Measurements from ENCODE around the gene CYP27A1.
A peak's percentile ranks its signal among the peaks of the same experiment; 100 is the strongest.
"Not testable (repeated sequence)": the region's sequence is repeated elsewhere in the genome, so short reads cannot be mapped to it uniquely, and the experiment has no call there.

CYP27A1 gene

DNA sequence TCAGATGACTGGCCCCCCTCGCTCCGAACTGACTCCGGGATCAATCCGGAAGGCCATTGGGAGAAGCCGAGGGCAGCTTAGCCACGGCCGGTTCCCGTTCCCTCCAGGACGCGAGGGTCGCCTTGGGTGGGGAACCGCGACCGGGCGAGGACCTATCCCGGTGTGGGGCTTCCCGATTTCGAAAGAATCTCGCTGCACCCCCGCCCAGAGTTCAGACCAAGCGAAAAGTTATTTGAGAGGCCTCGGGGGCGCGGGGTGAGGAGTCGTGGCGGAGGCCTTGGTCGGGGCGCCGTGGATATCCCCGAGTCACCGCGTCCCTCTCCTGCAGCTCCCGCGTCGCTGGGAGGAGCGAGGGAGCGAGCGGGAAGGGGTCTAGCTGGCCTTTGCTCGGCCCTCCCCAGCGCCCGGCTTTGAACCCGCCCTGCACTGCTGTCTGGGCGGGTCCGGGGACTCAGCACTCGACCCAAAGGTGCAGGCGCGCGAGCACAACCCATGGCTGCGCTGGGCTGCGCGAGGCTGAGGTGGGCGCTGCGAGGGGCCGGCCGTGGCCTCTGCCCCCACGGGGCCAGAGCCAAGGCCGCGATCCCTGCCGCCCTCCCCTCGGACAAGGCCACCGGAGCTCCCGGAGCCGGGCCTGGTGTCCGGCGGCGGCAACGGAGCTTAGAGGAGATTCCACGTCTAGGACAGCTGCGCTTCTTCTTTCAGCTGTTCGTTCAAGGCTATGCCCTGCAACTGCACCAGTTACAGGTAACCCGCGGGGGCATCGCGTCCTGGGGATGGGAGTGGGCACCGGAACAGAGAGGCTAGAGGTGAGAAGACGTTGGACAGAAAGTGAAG is at the start of gene CYP27A1:
Gene CYP27A1 (plus strand): TSS at position 457 of the 837 bp plus-strand sequence. CDS start 36 bp downstream, at position 493.
- peak; percentile 66 for DNase-seq

GRCh38 chr2:218732761-218733158 is 49.2 kb upstream of the CYP27A1 start:
- DNase-seq, result no peak

- DNase-seq, result peak; percentile 30
These were observed 48.6 kb upstream of the CYP27A1 start for GRCh38 chr2:218733171-218734021.

DNA sequence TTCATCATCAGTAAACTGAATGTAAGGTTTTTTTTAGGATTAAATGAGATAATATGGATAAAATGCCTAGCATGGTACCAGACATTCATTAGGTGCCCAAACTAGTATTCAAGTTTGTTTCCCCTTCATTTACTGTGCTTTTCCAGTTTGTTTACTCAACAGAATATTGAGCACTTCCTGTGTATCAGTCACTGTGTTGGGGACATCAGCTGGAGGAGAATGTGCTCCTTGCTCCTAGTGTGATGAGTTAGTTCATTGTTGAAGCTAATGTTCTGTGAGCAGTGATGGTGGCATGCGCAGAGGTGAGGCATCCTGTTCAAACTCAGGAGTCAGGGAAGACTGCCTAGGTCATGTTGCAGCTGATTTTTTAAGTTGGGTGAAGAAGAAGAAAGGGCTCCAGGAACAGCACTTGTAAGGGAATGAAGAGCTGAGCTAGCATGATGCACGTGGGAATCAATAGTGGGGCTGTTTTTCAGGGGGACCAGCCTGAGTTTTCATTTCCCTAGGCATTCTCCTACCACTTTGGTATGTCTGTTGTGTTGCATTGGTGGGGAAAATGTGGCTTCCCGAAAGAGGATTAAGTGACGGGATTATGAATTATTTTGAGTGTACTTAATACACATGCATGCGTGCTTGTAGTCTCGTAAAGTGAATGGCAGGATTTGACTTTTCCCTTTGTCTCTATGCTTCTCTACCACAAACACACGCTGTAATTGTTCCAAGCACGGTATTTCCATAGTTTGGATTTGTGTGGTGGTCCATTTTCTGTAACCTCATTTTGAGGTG is 47.6 kb upstream of the CYP27A1 start:
- DNase-seq, result no peak

GRCh38 chr2:218736531-218736930 is 45.4 kb upstream of the CYP27A1 start:
- no peak for DNase-seq

DNA sequence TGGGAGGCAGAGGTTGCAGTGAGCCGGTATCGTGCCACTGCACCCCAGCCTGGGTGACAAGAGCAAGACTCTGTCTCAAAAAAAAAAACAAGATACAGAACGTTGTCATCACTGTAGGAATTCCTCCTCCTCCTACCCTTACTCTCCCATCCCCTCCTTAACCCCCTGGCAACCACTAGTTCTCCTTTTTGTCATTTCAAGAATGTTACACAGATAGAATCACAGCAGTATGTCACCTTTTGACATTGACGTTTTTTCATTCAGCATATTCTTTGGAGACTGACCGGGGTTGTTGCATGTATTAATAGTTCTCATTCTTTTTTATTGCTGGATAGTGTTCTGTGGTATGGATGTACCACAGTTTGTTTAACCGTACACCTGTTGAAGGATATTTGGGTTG is 38.9 kb upstream of the CYP27A1 start:
- DNase-seq, result no peak

DNA sequence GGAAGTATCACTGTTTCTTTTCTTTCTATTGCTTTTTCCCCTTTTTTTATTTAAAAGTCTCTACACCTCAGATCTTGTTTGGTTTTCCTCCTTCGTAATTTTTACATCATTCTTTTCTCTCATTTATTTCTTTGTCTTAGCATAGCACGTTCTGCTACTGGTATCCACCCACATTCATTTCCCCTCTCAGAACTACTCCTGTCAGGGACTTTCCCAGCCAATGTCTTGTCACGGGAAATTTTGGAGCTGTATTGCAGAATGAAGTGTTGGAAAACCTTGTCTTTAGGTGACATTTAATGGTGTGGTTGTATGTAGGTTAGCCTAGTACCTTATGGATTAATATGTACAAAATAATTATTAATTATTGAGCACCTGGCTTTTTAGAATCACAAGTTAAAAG is 37.3 kb upstream of the CYP27A1 start:
- DNase-seq, result no peak

DNA sequence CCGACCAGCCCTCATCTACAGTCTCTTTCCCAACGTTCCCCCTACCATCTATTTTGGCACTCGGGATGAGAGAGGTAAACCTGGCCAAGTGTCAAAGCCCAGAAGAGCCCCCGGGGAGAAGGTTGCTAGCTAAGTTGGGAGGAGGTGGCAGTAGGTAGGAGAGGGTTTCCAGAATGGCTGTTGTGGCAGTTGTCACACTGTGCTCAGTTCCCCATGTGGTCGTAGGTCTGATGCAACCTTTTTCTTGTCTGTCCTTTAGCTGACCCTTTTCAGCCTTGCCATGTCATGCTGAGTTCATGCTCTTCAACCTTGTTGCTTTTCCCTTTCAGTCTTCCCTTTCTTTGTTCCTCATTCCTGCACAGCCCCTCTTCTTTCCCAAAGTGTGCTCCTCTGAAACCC is 36.8 kb upstream of the CYP27A1 start:
- peak; percentile 26 for DNase-seq

DNA sequence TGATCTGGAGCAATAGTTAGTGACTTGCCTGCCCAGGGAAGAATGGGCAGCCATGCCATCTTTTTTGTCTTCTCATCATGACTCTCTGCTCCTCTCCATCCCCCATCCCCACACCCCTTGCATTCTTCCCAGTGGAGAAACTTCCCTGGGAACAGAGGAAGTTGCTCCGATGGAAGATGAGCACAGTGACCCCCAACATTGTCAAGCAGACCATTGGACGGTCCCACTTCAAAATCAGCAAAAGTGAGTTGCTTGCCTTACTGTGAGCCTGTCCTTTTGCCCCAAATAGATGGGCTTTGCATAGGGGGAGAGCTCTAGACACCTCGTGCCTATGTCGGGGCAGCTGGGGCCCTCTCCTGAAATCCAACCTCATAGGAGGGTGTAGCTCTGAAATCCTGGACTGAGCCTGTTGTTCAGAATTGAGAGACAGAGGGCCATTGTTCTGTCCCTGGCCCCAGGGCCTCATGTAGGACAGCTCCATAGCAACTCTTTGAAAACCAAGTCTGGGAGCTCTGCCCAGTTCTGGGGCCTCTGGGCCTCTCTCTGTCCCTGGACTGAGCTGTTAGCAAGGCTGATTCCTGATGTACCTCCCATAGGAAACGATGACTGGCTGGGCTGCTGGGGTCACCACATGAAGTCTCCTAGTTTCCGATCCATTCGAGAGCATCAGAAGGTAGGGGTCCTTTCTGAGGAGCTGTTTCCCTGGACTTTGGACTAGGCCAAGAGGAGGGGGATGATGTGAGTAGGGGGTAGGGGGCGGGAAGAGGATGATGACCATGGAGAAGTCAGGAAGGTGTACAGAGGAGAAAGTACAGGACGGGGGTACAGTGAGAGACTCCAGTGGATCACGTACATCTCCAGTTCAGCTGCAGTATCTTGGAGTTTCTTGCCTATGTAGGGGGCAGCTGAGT is 36.1 kb upstream of the CYP27A1 start:
- DNase-seq, result peak; percentile 76

DNA sequence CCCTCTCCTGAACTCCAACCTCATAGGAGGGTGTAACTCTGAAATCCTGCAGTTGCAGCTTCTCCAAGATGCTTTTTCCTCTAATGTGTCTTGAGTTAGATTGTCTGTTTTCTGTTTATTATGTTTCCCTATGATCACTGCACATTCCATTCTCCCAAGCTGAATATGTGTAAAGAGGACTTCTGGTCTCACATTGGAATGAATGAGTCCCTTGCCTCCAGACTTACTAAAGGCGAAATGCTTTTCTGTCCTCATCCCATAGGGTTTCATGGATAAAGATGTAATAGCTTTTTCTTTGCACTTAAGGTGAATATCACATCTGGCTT is 35.5 kb upstream of the CYP27A1 start:
- no peak for DNase-seq

DNA sequence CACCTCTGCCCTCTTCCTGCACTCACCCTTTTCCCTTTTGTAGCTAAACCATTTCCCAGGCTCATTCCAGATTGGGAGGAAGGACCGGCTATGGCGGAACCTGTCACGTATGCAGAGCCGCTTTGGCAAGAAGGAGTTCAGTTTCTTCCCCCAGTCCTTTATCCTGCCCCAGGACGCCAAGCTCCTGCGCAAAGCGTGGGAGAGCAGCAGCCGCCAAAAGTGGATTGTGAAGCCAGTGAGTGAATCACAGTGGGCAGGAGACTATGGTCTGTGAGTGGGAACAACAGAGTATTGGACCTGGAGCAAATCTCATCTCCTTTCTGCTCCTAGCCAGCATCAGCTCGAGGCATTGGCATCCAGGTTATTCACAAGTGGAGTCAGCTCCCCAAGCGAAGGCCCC is 35.0 kb upstream of the CYP27A1 start:
- DNase-seq, result no peak

- no peak for DNase-seq
These were observed 33.1 kb upstream of the CYP27A1 start for GRCh38 chr2:218748741-218749441.

- no peak for DNase-seq
These were observed 27.7 kb upstream of the CYP27A1 start for GRCh38 chr2:218754201-218754600.

DNA sequence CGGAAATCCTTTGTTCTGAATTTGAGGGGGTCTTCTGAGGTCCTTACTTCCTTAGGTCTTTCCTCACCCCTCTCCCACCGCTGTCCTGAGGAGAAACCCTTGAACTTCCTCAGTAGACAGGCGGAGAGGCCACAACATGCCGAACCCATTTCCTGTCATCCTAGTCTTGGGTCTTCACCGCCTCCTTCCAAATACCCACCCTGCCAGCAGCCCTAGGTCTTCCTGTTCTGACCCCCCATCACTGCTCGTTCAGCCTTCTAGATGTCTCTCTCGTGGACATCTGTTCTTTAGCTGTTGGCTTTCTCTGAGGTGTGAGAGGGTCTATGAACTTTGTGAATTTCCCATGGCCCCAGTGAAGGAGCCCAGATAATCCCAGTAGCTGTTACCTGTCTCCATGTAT is 27.2 kb upstream of the CYP27A1 start:
- DNase-seq, result no peak

- no peak for DNase-seq
These were observed 26.8 kb upstream of the CYP27A1 start for GRCh38 chr2:218755198-218755566.

DNA sequence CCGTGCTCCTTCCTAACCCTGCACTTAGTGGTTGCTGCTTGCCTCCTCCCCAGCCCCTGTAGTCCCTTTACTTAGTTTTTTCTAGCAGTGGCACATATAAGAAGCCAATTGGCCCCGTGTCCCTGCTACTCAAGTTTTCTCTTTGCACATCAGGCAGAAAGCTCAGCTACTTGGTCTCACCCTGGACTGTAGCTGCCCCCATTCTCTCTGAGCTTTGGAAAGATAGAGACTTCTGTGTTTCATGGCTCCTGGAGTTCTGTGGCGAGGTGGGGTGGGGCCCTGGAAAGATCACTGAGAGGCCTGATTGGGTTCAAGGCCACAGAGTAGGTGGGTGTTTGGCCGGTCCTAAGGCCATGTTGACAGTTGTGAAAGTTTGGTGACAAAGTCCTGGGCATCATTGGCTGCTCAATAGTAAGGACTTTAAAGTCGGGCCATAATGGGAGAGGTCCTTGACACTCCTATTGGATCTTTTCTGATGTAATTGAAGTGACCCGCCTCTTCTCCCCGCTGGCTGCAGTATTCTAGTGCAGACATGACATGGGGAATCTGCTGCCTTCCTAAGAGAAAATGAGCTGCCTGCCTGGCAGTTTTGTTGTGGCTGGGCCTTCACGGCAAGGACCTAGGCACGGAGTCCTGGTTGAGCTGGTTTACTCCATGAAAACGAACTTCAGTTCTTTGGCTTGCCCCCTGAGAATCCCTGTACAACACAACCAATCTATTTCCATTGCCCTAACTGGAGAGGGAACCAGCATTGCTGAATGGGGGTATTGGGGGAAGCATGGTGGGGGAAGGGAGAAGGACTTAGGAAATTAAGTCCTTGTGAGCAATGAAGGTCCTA is 26.2 kb upstream of the CYP27A1 start:
- no peak for DNase-seq

GRCh38 chr2:218756599-218757377 is 25.2 kb upstream of the CYP27A1 start:
- no peak for DNase-seq

GRCh38 chr2:218761795-218762194 is 20.2 kb upstream of the CYP27A1 start:
- no peak for DNase-seq

DNA sequence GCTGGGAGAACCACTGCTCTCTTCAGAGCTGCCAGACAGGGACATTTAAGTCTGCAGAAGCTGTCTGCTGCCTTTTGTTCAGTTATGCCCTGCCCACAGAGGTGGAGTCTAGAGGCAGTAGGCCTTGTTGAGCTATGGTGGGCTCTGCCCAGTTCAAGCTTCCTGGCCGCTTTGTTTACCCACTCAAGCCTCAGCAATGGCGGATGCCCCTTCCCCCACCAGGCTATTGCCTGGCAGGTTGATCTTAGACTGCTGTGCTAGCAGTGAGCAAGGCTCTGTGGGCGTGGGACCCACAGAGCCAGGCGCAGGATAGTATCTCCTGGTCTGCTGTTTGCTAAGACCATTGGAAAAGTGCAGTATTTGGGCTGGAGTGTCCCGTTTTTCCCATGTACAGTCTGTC is 9.2 kb upstream of the CYP27A1 start:
- not testable (repeated sequence) for DNase-seq

DNA sequence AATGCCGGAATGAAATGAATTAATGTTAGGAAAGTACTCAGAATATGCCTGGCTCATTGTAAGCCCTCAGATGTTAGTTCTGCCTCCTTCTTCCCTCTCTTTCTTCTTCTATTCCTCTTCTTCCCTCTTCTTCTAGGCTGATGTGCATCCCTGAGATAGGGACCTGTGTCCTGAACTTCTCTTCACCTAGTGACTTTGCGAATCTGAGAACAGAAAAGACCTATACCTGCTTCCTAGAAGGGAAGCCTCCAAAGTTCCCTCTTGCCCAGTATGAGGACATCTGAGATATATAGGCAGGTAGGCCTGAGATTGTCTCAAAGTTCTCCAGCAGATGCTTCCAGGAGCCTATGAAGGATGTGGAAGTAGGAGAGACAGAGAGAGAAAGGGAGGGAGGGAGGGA is 8.1 kb upstream of the CYP27A1 start:
- no peak for DNase-seq
